HG02885 (cell line): ENCODE measurements around the gene CCDC43.
"Not testable (repeated sequence)": the region's sequence is repeated elsewhere in the genome, so short reads cannot be mapped to it uniquely, and the experiment has no call there.

Experiments
- ATAC-seq: cut with Tn5 transposase; IDR thresholded peaks from one replicate; pipeline ENCODE4 v1.9.1; 2021; ENCODE audit warnings: mild to moderate bottlenecking; ENCODE audit not compliant: unreplicated experiment, poor library complexity

Gene CCDC43, protein sequence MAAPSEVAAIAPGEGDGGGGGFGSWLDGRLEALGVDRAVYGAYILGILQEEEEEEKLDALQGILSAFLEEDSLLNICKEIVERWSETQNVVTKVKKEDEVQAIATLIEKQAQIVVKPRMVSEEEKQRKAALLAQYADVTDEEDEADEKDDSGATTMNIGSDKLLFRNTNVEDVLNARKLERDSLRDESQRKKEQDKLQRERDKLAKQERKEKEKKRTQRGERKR

DNA sequence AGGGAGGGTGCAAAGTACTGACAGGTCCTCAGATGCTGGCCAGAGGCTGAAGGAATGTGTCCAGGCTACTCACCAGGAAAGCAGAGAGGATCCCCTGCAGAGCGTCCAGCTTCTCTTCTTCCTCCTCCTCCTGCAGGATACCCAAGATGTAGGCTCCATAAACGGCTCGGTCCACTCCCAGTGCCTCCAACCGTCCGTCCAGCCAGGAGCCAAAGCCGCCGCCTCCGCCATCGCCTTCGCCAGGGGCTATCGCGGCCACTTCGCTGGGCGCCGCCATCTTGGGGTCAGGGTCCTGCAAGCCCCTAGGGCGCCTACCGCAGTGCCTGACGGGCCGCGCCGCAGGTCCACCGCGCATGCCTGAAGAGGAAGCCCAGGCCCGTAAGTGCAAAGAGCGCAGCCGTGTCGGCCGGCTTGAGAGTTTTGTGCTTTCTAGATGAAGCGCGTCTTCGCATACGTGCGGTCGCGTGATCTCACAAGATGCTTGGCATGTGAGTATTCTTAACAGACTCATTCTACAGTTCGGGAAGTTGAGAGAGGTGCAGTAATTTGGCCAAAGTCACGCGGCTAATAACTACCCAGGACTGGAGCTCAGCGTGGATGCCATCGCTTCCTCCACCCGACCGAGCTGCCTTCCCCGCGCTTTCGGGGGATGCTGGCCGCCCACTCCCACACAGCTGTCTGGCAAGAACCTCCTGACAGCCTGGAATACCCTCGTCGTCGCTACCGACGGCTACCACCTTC is at the start of gene CCDC43:
Gene CCDC43, minus strand, starts transcription at position 300 of the 741 bp plus-strand sequence. Its CDS starts 23 bp downstream, at position 277.
- peak; percentile 80 for ATAC-seq

DNA sequence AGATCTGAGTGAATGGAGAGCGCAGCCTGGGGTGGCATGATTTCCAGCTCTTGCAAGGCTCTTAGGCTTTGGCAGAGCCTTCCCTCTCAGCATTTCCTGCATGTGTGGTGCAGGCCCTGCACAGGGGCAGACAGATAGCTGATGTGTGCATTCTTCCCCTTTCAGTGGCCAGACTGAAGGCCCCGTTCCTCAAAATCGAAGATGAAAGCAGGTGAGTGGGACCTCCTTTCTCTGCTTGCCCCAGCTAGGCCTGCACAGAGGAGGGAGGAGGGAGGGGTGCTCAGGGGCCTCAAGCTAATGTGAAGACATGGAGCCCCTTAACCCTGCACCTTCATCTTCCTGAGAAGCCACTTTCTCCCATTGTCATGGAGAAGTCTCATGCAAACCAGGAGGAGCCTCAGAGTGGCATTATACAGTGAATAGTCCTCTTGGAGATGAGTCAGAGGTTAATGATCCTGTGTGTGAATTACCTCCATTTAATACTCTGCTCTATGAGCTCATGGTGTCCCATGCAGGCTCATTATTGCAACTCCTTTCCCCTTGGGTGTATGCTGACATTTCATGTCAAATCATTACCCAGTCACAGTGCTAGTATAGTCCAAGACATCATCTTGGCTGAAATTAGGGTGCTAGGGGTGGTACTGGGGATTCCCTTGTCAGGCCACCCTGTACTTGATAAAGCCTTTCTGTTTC is 48.8 kb upstream of the CCDC43 start:
- ATAC-seq: no peak

DNA sequence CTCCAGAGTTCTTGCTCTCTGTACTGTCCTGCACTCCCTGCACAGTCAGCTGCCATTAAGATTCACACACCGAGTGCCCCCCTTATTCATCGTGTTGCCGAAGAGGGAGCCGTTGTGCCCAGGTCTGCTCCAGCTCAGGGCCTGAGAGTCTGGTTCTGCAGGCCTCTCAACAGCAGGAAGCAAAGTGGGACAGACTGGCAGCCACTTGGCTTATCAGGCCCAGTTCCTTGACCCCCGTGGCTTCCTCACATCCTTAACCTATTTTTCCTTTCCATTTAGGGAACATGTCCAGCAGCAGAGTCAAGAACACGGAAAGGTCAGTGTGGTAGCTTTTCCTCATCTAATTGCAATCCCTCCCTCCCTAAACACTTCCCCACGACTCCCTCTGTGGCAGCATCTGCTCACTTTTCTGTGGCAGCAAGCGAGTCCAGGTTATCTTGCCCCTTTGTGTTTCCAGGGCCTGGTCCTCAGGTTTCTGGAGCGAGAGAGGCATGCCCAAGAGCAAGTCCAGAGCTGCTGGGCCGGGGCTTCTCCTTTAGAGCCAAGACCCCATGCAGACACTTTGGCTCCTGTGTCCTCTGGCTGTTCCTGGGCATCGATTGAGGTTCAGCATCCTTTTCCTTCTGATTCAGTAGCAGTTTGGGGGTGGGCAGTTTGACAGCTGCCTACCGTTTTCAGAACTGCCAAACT is 47.1 kb upstream of the CCDC43 start:
- ATAC-seq: no peak

DNA sequence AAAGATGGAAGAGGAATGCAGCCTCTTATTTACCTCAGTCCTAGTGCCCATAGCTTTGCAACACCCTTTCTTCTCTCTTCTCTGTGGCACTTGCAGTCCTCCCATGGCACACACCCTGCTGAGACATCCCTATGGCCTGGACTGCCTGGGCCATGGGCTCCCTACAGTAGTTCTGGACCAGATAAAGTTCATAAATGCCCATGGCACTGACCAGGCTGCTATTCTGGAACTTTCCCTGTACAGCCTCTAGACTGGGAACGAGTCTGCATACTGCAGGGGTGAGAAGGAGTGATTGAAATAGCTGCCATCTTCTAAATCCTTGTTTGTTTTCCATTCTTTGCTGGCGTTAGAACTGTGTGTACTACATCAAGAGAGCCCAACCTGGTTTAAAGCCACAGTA is 44.7 kb upstream of the CCDC43 start:
- ATAC-seq: no peak

DNA sequence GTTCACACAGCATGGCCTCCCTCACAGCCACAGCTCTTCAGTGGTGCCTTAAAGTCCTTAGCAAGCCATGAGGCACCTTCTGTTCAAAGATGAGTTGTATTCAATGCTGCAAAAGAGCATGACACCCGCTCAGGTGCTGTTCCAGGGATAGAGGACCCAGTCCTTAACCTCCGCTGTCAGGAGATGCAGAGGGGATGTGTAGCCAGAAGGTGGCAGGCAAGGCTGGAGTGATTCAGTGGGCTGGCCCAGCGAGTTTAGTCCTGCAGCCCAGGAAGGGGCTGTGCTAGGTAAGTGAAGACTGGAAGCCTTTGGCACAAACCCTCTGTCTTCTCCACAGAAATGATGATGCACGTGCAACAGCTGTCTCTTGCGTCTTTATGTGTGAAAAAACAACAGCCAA is 44.2 kb upstream of the CCDC43 start:
- ATAC-seq: no peak

DNA sequence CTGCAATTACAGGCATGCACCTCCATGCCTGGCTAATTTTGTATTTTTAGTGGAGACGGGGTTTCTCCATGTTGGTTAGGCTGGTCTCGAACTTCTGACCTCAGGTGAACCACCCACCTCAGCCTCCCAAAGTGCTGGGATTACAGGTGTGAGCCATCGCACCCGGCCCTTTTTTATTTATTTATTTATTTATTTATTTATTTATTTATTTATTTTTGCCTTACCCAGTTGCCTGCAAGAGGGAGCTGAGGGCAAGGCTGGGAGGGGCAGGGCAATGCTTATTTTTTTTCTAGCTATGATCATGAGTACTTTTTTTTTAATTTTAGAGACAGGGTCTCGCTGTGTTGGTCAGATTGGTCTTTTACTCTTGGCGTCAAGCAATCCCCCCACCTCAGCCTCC is 36.5 kb upstream of the CCDC43 start:
- not testable (repeated sequence) for ATAC-seq

DNA sequence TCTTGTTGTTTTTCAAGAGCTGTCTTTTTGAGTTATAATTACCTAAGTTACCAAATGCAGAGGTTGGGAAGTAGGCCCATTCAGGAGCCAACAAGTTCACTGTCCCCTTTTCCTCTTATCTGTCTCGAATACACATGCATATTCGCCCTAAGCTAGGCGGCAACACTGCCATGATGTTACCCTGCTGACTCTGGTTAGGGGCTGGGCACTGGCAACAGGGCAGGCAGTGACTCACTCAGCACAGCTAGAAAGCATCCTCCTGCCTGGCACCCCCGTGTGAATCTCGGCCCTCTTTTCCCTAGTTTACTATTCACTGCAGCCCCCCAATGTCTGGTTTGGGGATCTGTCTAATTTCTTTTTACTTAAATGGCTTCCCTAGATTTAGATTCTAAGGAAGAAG is 32.7 kb upstream of the CCDC43 start:
- no peak for ATAC-seq

DNA sequence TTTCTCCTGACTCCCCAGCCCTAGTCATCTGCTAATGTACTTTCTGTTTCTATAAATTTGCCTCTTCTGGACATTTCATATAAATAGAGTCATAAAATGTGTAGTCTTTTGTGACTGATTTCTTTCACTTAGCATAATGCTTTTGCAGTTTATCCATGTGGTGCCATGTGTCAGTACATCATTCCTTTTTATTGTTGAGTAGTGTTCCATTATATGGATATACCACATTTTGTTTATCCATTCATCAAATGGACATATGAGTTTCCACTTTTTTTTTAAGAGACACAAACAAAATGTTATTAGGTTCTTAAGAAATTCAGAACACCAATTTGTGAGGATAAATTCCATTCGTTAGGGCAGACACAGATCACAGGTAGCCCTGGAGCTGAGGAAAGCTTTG is 29.9 kb upstream of the CCDC43 start:
- no peak for ATAC-seq

DNA sequence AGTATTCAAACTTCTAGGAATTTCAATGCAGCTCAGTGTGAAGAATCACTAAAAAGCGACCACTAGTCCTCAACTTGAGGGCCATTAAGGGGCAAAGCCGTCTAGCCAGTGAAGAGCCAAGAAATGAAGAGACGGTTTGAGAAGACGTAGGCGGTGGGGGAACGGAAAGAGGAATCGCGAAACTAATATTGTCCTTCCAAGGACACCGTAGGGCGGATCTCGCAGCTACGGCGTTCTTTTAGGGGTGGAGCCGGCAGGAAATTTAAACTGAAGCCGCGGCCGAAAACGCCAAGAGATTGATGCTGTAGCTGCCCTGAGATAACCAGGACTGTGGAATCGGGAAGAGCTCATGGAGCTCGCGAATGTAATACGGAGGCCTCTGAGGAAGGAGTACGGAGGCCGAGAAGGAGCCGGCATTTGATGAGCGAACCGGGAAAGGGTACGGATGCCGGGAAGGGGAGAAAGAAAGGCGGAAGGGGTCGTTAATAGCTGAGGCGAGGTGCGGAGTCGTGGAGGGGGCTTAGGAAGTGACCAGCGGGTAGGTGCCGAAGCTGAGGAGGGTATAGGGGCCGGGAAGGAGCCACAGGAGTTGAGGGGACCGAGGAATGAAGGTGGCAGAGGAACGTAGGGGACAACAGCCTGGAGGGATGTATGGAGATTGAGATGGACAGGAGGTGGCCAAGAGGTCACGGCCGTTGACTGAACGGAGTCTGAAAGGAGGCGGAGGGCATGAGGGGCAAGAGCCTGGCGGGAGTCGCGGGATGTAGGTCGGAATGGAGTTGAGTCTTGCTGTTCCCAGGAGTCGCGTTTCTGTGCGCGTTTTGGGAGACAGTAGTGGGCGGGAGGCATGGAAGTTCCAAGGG is 19.1 kb upstream of the CCDC43 start, which contains the start of gene DBF4B:
Gene DBF4B, plus strand, starts transcription at position 265 of the 863 bp plus-strand sequence. Its CDS starts 156 bp downstream, at position 421.
- no peak for ATAC-seq

DNA sequence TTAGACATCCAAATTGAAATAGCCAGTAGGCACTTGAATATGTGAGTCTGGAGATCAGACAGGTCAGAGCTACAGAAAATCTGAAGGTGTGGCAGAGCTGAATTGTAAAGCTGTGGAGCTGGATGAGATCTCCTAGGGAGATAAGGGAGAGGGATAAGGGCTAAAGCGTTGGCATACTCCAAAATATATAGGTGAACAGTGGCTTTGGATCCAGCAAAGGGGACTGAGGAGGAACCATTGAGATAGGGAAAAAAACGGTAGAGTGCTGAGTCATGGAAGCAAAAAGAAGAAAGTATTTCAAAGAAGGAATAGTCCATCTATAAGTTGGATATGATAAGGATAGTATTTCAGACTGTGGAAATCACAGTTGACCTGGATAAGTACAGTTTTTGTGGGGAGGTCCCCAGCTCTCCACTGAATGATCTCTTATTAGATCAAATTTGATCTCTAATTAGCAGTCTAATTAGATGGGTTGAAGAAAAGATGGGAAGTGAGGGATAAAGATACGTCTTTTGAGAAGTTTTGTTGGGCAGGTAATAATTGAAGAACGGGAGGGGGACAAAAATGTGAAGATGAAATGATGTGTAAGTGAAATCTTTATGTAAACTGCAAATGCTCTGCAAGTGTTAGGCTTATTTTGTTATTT is 18.3 kb upstream of the CCDC43 start:
- ATAC-seq: no peak

DNA sequence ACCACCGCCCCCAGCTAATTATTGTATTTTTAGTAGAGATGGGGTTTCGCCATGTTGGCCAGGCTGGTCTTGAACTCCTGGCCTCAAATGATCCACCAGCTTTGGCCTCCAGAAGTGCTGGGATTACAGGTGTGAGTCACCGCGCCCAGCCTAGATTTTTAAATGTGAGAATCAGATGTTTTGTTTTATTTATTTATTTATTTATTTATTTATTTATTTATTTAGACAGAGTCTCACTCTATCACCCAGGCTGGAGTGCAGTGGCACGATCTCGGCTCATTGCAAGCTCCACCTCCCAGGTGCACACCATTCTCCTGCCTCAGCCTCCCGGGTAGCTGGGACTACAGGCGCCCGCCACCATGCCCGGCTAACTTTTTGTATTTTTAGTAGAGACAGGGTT is 10.7 kb upstream of the CCDC43 start:
- not testable (repeated sequence) for ATAC-seq

DNA sequence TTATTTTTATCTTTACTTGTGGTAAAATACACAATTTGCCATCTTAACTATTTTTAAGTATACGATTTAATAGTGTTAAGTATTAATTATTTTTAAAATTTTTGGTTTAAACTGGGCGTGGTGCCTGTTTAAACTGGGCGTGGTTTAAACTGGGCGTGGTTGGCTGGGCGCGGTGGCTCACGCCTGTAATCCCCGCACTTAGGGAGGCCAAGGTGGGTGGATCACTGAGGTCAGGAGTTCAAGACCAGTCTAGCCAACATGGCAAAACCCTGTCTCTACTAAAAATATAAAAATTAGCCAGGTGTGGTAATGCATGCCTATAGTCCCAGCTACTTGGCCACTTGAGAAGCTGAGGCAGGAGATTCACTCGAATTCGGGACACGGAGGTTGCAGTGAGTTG is 4.0 kb upstream of the CCDC43 start:
- no peak for ATAC-seq

DNA sequence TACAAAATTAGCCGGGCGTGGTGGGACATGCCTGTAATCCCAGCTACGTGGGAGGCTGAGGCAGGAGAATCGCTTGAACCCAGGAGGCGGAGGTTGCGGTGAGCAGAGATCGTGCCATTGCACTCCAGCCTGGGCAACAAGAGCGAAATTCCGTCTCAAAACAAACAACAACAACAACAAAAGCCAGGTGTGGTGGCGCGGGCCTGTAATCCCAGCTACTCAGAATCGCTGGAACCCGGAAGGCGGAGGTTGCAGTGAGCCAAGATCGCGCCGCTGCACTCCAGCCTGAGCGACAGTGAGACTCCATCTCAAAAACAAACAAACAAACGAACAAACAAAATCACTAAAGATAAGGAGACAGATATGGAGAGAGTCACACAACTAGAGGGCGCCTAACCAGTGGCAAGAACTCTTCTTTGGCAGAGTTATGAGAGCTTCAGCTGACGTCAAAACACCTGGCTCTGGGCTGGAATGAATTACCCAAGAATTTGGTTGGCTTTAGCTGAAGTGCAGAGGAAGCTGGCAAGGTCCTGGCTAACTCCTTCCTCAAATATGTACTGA is 1.2 kb upstream of the CCDC43 start:
- not testable (repeated sequence) for ATAC-seq

DNA sequence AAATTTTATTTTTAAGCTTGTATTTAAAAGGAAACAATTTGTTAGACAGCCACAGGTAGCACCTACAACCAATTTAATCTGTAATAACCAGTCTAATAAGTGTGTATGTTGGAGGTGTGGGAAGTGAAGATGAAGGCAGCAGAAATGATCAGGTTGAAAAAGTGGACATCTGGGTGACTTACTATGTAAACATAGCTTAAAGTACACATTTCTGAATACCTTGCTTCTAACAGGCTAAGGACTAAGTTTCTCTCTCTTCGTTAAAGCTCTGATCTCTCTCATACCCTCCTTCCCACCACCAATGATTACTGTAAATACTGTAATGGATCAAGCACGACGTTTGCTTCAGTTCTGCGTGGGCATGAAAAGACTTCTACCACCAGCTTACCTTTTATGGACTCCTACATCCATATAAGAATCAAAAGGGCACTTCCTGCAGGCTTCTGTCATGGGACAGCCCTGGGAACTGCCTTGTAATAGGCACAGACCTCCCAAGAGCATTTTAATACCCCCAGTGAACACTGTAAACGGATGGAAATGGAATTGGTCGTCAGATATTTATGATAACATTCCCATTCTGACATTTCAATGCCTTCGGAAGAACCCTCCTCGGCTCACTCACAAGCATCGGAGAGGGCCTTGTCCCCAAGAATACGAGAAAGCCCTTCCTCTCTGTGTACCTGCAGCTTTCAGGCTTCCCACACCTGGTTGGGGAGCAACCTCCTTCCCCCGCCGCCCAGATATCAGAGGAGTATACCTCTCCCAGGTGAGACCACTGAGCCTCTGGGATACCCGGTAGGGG is 700 bp downstream of the CCDC43 start:
- peak; percentile 29 for ATAC-seq

DNA sequence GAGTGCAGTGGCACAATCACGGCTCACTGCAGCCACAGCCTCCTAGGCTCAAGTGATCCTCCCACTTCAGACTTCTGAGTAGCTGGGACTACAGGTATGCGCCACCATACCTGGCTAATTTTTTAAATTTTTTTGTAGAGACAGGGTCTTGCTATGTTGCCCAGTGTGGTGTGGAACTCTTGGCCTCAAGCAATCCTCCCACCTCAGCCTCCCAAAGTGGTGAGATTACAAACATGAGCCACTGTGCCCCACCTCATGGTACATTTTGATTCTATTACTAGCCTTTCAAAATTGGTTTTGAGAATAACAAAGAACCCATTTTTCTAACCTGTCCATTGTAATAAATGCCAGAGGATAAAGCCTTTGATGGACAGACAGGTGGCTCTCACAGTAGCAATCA is 1.4 kb downstream of the CCDC43 start:
- no peak for ATAC-seq

DNA sequence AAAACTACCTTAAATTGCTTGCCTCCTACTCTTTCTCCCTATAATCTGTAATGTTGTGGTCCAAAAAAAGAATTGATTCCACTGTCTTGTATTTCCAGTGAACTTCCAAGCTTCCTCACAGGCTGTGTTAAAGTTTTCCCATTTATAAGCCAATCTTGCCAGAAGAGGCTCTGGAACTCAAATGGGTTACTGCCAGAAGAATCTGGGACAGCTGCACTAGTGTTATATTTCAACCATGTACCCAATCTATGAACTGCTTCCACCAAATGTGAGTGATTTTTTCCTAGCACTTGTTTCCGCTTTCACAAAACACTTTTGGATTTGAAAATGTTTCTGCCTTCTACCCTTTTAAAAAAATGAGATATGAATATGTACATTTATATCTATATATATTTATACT is 1.8 kb downstream of the CCDC43 start:
- no peak for ATAC-seq

DNA sequence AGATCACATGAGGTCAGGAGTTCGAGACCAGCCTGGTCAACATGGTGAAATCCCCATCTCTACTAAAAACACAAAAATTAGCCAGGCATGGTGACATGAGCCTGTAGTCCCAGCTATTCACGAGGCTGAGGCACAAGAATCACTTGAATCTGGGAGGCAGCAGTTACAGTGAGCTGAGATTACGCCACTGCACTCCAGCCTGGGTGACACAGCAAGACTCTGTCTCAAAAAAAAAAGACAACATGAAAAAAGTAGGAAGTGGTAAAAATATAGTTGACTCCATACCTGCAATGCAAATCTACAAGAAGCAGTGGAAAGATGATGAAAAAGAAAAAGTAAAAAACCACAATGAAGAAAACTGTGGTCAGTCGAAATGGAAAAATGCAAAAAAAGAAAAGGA is 6.3 kb downstream of the CCDC43 start:
- ATAC-seq: not testable (repeated sequence)

DNA sequence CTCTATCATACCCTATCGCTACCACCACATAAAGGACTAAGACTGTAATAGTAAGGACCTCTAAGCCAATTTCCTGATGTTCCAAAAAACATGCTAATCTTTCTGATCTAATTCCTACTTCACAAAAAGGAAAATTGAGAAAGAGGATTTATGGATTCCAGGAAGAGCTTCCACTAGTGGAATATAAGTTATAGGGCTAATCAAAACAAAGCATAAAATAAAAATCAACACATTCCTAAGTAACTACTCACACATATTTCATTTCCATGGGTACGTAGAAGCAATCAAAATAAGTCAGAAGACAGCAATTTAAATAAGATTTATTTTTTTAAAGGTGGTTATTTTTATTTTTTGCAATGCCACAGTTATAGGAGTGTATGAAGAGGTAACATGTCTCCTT is 12.4 kb downstream of the CCDC43 start:
- no peak for ATAC-seq
